Measurements from ENCODE around the gene LOXL3. TPM values are rescaled to one million over a fixed set of nuclear protein-coding genes. Genes with fewer than 3 reads are reported as not detected.

Gene LOXL3
- total and polyA plus RNA-seq, 2 of the 8 experiments (the other 6 are each of a cell fraction or from before 2014, with no cell fraction given), result 22.4 to 27.2 TPM

GRCh38 chr2:74551942-74552913, 1.5 kb downstream of the LOXL3 start (continued):
- no peak for TF ChIP-seq SP4 (IDR thresholded peaks at IDR 0.05; ENCODE audit: low read length)
- TF ChIP-seq SAP30 (IDR thresholded peaks at IDR 0.05; ENCODE audit: insufficient read depth, insufficient replicate concordance, low read length), result no peak
- TF ChIP-seq PHF8 (conservative IDR thresholded peaks at IDR 0.05; ENCODE audit: low read depth, low read length), result no peak
- TF ChIP-seq E2F6 (IDR thresholded peaks at IDR 0.05), result no peak
- TF ChIP-seq TAF1 (IDR thresholded peaks at IDR 0.05; ENCODE audit: low read depth, low read length), result no peak
